ENCODE measurements around the gene BLVRA.
A peak's percentile ranks its signal among the peaks of the same experiment; 100 is the strongest.
"Not testable (repeated sequence)": the region's sequence is repeated elsewhere in the genome, so short reads cannot be mapped to it uniquely, and the experiment has no call there.

The BLVRA gene

GRCh38 chr7:43769791-43770465 lies 11.4 kb downstream of the BLVRA start:
- ATAC-seq, result no peak

GRCh38 chr7:43771128-43771527 lies 12.6 kb downstream of the BLVRA start:
- no peak for ATAC-seq

GRCh38 chr7:43771573-43771972 lies 13.1 kb downstream of the BLVRA start:
- ATAC-seq, result no peak

- ATAC-seq, result not testable (repeated sequence)
Measured at GRCh38 chr7:43773268-43773667, 14.8 kb downstream of the BLVRA start.

- not testable (repeated sequence) for ATAC-seq
Measured at GRCh38 chr7:43775255-43775654, 16.8 kb downstream of the BLVRA start.

GRCh38 chr7:43778293-43779044 lies 20.0 kb downstream of the BLVRA start:
- not testable (repeated sequence) for ATAC-seq

GRCh38 chr7:43779045-43779812 lies 20.7 kb downstream of the BLVRA start:
- no peak for ATAC-seq

- ATAC-seq, result no peak
Measured at GRCh38 chr7:43781726-43782607, 23.5 kb downstream of the BLVRA start.

GRCh38 chr7:43782768-43783555 lies 24.5 kb downstream of the BLVRA start:
- no peak for ATAC-seq

- no peak for ATAC-seq
Measured at GRCh38 chr7:43784030-43784584, 25.6 kb downstream of the BLVRA start.

GRCh38 chr7:43784585-43785087 lies 26.2 kb downstream of the BLVRA start:
- ATAC-seq, result peak; percentile 53 to 78

GRCh38 chr7:43785420-43785819 lies 26.9 kb downstream of the BLVRA start:
- no peak for ATAC-seq

GRCh38 chr7:43787771-43788170 lies 29.3 kb downstream of the BLVRA start:
- no peak for ATAC-seq

- ATAC-seq, result no peak
Measured at GRCh38 chr7:43790006-43790405, 31.5 kb downstream of the BLVRA start.

GRCh38 chr7:43790834-43791233 lies 32.4 kb downstream of the BLVRA start:
- no peak for ATAC-seq

GRCh38 chr7:43791665-43792064 lies 33.2 kb downstream of the BLVRA start:
- no peak for ATAC-seq

- no peak for ATAC-seq
Measured at GRCh38 chr7:43792471-43793150, 34.1 kb downstream of the BLVRA start.

- ATAC-seq, result no peak
Measured at GRCh38 chr7:43799605-43800004, 41.1 kb downstream of the BLVRA start.

- no peak for ATAC-seq
Measured at GRCh38 chr7:43803865-43804264, 45.4 kb downstream of the BLVRA start.

- ATAC-seq, result no peak
Measured at GRCh38 chr7:43808410-43808809, 49.9 kb downstream of the BLVRA start.

Data from activated CD4-positive, CD25-positive, alpha-beta regulatory T cell treated with anti-CD3 and anti-CD28 coated beads, Interleukin-2, amount 50 U/mL, for 24 hours (primary cell).